Measurements from ENCODE around the gene CDKL1. TPM values are rescaled to one million over a fixed set of nuclear protein-coding genes. Genes with fewer than 3 reads are reported as not detected.

CDKL1 gene
- total and polyA plus RNA-seq, 2 donors (not counting 3 experiments of a cell fraction or from before 2014, with no cell fraction given), result 2.6 to 9.7 TPM

GRCh38 chr14:50321009-50321660, 75.5 kb downstream of the CDKL1 start:
- H3K9ac ChIP-seq (replicated peaks; ENCODE audit: extremely low read depth, insufficient read depth, low read length), result peak overlapping the region; percentile 70
- CTCF ChIA-PET, result interaction anchor here (0.6 to 4.1 kb wide), 51 partner anchors 10 to 539 kb away, joined by 3 to 44 read pairs (median 4); partner anchors contain the start of genes CDKL1, DMAC2L, L2HGDH and MAP4K5
- FAIRE-seq (peak; percentile 91), DNase-seq (ENCODE audit: low read depth, low spot score) (peak; percentile 96)
- peaks cover 8% of the 10 kb centered on the region for H3K4me1 ChIP-seq (ENCODE audit: control insufficient read depth, extremely low read depth, insufficient read depth, low read length)
- intact Hi-C loops (cut with micrococcal nuclease) (loop anchor here (1.0 to 5.0 kb wide), 5 partner anchors 16 to 451 kb away; partner anchors contain the start of genes CDKL1 and MAP4K5), dilution Hi-C loops (cut with MboI; ENCODE audit: extremely low pct_ligation_motif_present, low sequenced_read_pairs) (no loop called here)
- peak overlapping the region; percentile 26 for H2AFZ ChIP-seq (ENCODE audit: low read depth, low read length)
- no peaks in the 10 kb centered on the region for H3K27me3 ChIP-seq (ENCODE audit: control insufficient read depth in 2 of 2, insufficient read depth in 2 of 2, low read length in 2 of 2)
- POLR2A ChIA-PET, result interaction anchor here (1.0 kb wide), 1 partner anchor 9 kb away, joined by 3 read pairs; the partner anchor contains the start of genes DMAC2L and L2HGDH
- no peaks in the 10 kb centered on the region for H4K20me1 ChIP-seq (replicated peaks; ENCODE audit: control insufficient read depth, extremely low read depth, insufficient read depth, low read length)
- peaks cover 7% of the 10 kb centered on the region for H3K79me2 ChIP-seq (ENCODE audit: control insufficient read depth, insufficient read depth, low read length)
- peak overlapping the region; percentile 88 for H3K27ac ChIP-seq (ENCODE audit: insufficient read depth, low read depth, low read length)
- no peaks in the 10 kb centered on the region for H3K9me3 ChIP-seq (replicated peaks; ENCODE audit: control insufficient read depth, insufficient read depth, low read length)
- no peaks in the 10 kb centered on the region for H3K9me1 ChIP-seq (replicated peaks; ENCODE audit: control insufficient read depth, extremely low read depth, insufficient read depth, low read length)
- peaks cover 0 to 3% of the 10 kb centered on the region in 2 experiments for H3K36me3 ChIP-seq (ENCODE audit: control insufficient read depth in 2 of 2, extremely low read depth in 1 of 2, insufficient read depth in 2 of 2, low read length in 2 of 2)
- H3K4me3 ChIP-seq (replicated peaks in 1 of 3; ENCODE audit: insufficient read depth in 1 of 3, low read depth in 1 of 3, low read length in 3 of 3), result peak overlapping the region in 2 of 3 experiments; percentile 11 to 53
- no TSS peak for BruUV-seq (replicated peaks)
- peak overlapping the region; percentile 85 for H3K4me2 ChIP-seq (ENCODE audit: insufficient read depth, low read length)
- TF ChIP-seq POLR2AphosphoS5 (IDR thresholded peaks at IDR 0.05; ENCODE audit: insufficient read depth, low read depth, low read length) (peak; percentile 31), FOS (IDR thresholded peaks at IDR 0.05; ENCODE audit: borderline replicate concordance, insufficient read depth, low read length) (peak; percentile 96), JUN (IDR thresholded peaks at IDR 0.05; ENCODE audit: borderline replicate concordance, insufficient read depth, insufficient read length, low read depth) (peak; percentile 94), POLR2A (IDR thresholded peaks at IDR 0.05; ENCODE audit: low read depth, low read length) (no peak), MAX (IDR thresholded peaks at IDR 0.05; ENCODE audit: insufficient read depth, insufficient read length) (no peak), EZH2 (IDR thresholded peaks at IDR 0.05; ENCODE audit: borderline replicate concordance, low read depth, low read length, severe bottlenecking) (no peak), MYC (IDR thresholded peaks at IDR 0.05; ENCODE audit: low read depth, low read length) (no peak), GATA2 (IDR thresholded peaks at IDR 0.05; ENCODE audit: insufficient read depth, insufficient read length, low read depth, low read length) (peak; percentile 77)
- TF ChIP-seq, protein P1, sequence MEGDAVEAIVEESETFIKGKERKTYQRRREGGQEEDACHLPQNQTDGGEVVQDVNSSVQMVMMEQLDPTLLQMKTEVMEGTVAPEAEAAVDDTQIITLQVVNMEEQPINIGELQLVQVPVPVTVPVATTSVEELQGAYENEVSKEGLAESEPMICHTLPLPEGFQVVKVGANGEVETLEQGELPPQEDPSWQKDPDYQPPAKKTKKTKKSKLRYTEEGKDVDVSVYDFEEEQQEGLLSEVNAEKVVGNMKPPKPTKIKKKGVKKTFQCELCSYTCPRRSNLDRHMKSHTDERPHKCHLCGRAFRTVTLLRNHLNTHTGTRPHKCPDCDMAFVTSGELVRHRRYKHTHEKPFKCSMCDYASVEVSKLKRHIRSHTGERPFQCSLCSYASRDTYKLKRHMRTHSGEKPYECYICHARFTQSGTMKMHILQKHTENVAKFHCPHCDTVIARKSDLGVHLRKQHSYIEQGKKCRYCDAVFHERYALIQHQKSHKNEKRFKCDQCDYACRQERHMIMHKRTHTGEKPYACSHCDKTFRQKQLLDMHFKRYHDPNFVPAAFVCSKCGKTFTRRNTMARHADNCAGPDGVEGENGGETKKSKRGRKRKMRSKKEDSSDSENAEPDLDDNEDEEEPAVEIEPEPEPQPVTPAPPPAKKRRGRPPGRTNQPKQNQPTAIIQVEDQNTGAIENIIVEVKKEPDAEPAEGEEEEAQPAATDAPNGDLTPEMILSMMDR (IDR thresholded peaks at IDR 0.05; ENCODE audit: extremely low read depth in 1 of 2, insufficient read depth in 1 of 2, low read depth in 1 of 2, low read length in 2 of 2), result peak; percentile 86 to 87

Data from endothelial cell of umbilical vein (primary cell).